ENCODE measurements around the gene ACTG2.

ACTG2 gene

GRCh38 chr2:73961823-73962615 is 69.2 kb downstream of the ACTG2 start:
- DNase-seq (ENCODE audit: low read depth), result no peak
- TF ChIP-seq CTCF (IDR thresholded peaks at IDR 0.05; ENCODE audit: low read length, missing control alignments), result no peak

DNA sequence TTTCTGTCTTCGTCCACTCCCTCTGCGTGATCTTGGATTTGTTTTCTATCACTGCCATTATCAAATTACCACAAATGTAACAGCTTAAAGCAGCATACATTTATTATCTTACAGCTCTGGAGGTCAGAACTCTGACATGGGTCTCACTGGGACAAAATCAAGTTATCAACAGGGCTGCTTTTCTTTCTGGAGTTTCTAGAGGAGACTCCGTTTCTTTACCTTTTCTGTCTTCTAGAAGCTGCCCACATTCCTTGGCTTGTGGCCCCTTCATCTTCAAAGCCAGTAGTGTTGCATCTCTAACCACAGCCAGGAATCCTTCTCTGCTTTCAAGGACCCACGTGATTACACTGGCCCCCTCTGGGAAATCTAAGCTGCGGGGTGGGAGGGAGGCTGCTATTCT is 70.0 kb downstream of the ACTG2 start:
- no peak for DNase-seq (ENCODE audit: low read depth)
- no peak overlapping the region for H3K4me3 ChIP-seq (replicated peaks; ENCODE audit: low read depth, low read length)
- no peak for TF ChIP-seq CTCF (IDR thresholded peaks at IDR 0.05; ENCODE audit: low read length, missing control alignments)

More at GRCh38 chr2:73961823-73962615, 69.2 kb downstream of the ACTG2 start:
- no peak overlapping the region for H3K4me3 ChIP-seq (replicated peaks; ENCODE audit: low read depth, low read length)

- no peak overlapping the region for H3K4me3 ChIP-seq (replicated peaks; ENCODE audit: low read depth, low read length)
- no peak for TF ChIP-seq CTCF (IDR thresholded peaks at IDR 0.05; ENCODE audit: low read length, missing control alignments)
- DNase-seq (ENCODE audit: low read depth), result no peak
These were observed 70.7 kb downstream of the ACTG2 start for GRCh38 chr2:73963385-73964120.

- no peak overlapping the region for H3K4me3 ChIP-seq (replicated peaks; ENCODE audit: low read depth, low read length)
These were observed 71.4 kb downstream of the ACTG2 start for GRCh38 chr2:73964223-73964622.

GRCh38 chr2:73965053-73965452 is 72.2 kb downstream of the ACTG2 start:
- TF ChIP-seq CTCF (IDR thresholded peaks at IDR 0.05; ENCODE audit: low read length, missing control alignments), result no peak
- no peak for DNase-seq (ENCODE audit: low read depth)

More at GRCh38 chr2:73964223-73964622, 71.4 kb downstream of the ACTG2 start:
- DNase-seq (ENCODE audit: low read depth), result no peak
- no peak for TF ChIP-seq CTCF (IDR thresholded peaks at IDR 0.05; ENCODE audit: low read length, missing control alignments)

DNA sequence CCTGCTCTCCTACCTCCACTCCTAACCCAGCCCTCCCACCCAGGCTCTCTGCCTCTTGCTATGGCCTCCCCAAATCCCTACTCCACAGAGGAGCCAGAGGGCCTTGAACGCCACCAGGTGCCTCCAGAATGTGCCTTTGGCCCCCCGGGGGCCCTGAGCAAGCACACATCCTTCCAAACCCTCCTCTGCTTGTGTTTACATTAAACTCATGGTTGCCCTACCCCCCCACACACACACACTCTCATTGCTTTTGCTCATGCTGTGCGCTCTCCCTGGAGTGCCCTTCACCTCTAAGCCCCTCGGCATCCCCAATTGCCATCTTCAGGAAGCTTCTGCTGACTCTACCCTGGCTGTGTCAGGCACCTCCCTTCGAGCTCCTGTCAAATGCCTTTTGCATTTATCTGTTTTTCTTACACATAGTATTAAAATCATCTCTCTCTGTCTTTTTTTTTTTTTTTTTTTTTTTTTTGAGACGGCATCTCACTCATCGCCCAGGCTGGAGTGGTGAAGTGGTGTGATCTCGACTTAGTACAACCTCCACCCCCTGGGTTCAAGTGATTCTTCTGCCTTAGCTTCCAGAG is 75.6 kb downstream of the ACTG2 start:
- DNase-seq (ENCODE audit: low read depth), result no peak
- no peak for TF ChIP-seq CTCF (IDR thresholded peaks at IDR 0.05; ENCODE audit: low read length, missing control alignments)
- H3K4me3 ChIP-seq (replicated peaks; ENCODE audit: low read depth, low read length), result no peak overlapping the region

More at GRCh38 chr2:73965053-73965452, 72.2 kb downstream of the ACTG2 start:
- H3K4me3 ChIP-seq (replicated peaks; ENCODE audit: low read depth, low read length), result no peak overlapping the region

Measured in fibroblast of pulmonary artery (primary cell).